COLO668 (cell line): ENCODE data around the gene CHD1.

Experiments used
- DNase-seq: peaks from one replicate; lab custom pipeline; 2025; ENCODE audit not compliant: unreplicated experiment; lab: John Stamatoyannopoulos, UW

The CHD1 gene

GRCh38 chr5:98816582-98817222, 112.1 kb downstream of the CHD1 start:
- DNase-seq, result peak; percentile 51

- no peak for DNase-seq
Measured at GRCh38 chr5:98813755-98814154, 115.1 kb downstream of the CHD1 start.

GRCh38 chr5:98810206-98810605, 118.6 kb downstream of the CHD1 start:
- DNase-seq, result no peak

GRCh38 chr5:98807806-98808205, 121.0 kb downstream of the CHD1 start:
- DNase-seq, result no peak

GRCh38 chr5:98805070-98805469, 123.7 kb downstream of the CHD1 start:
- DNase-seq, result no peak

GRCh38 chr5:98804066-98804465, 124.7 kb downstream of the CHD1 start:
- no peak for DNase-seq
